Adrenal gland (tissue), 12 donors: Measurements from ENCODE around the gene CCDC138. TPM values are rescaled to one million over a fixed set of nuclear protein-coding genes. Genes with fewer than 3 reads are reported as not detected.

Experiments
- DNase-seq, 7 donors: peaks; one replicate each; pipeline ENCODE4 v3.0.0-alpha.2; 2019 to 2020
- H3K27ac ChIP-seq, 5 donors: fragments of 200-600 bp; sonication (generic) in 4 of 5; 1 replicate in 3 of 5; 2 replicates in 2 of 5; pipeline versions ENCODE4 v1.5.1 to v1.8.0; 2016 to 2020; ENCODE audit warnings: mild to moderate bottlenecking in 1 of 5
- H3K27me3 ChIP-seq: fragments of 200-600 bp; 2 replicates; pipeline ENCODE4 v1.8.0; 2021
- H3K36me3 ChIP-seq, 2 donors: fragments of 200-600 bp; replicated peaks in 1 of 2; 1 replicate in 1 of 2; 2 replicates in 1 of 2; pipeline versions ENCODE4 v1.5.1 to v1.8.0; 2018 to 2022
- H3K4me1 ChIP-seq, 2 donors: fragments of 200-600 bp; replicated peaks in 1 of 2; 1 replicate in 1 of 2; 2 replicates in 1 of 2; pipeline versions ENCODE4 v1.5.1 to v1.8.0; 2018 to 2021
- H3K4me3 ChIP-seq, 4 donors: fragments of 200-600 bp; sonication (generic) in 3 of 4; one replicate each; pipeline ENCODE4 v1.5.1; 2016 to 2018
- H3K9me3 ChIP-seq, 3 donors: fragments of 200-600 bp; sonication (generic) in 1 of 3; replicated peaks in 1 of 3; 1 replicate in 2 of 3; 2 replicates in 1 of 3; pipeline versions ENCODE4 v1.5.1 to v1.8.0; 2016 to 2021
- CTCF ChIP-seq, 6 experiments: fragments of 450-650 bp in 4 of 6; fragments of 200-600 bp in 2 of 6; sonication (generic) in 1 of 6; IDR thresholded peaks; 1 replicate in 5 of 6; 2 replicates in 1 of 6; pipeline versions ENCODE4 v1.5.1 to v1.8.0; 2016 to 2021; ENCODE audit warnings: antibody characterized with exemption in 6 of 6, mild to moderate bottlenecking in 2 of 6, moderate library complexity in 1 of 6
- POLR2A ChIP-seq, 2 donors: fragments of 450-650 bp; IDR thresholded peaks; one replicate each; pipeline ENCODE4 v1.6.1; 2017; ENCODE audit warnings: antibody characterized with exemption in 2 of 2, mild to moderate bottlenecking in 2 of 2, moderate library complexity in 1 of 2
- WGBS, 4 donors: extraction: QIAGEN DNeasy Blood & Tissue Kit in 2 of 4; methylation state at CpG; one replicate each; pipeline versions ENCODE4 v1.1.5 to v1.1.7; 2013 to 2017; 5-methylcytosine and 5-hydroxymethylcytosine counted together
- intact Hi-C, 2 donors: fragments of 100-400 bp; cut with DNase I; formaldehyde crosslinking; loops; one replicate each; pipeline versions ENCODE4 v1.14.1 to v1.15.0; 2022 to 2023
- polyA plus RNA-seq, 3 donors: library from polyadenylated mRNA; stranded (reverse); fragments of 200-250 nt in 2 of 3; fragments of 350-450 nt in 1 of 3; fragmentation: Illumina TruSeq in 1 of 3; extraction: RNeasy Lipid Tissue Mini Kit (QIAGEN cat#74804) in 1 of 3; gene quantifications; one replicate each; pipeline ENCODE4 v1.2.3, GENCODE V29; 2013 to 2014
- total RNA-seq, 9 donors: library from RNA; depleted of rRNA in 4 of 9; stranded (reverse); fragments of >200 nt in 4 of 9; fragments of 120-200 nt in 1 of 9; fragmentation: NEBNext Ultra II Directional in 1 of 9; extraction: Animal tissue kit (Norgen Biotek cat#: 25700) in 1 of 9; gene quantifications; one replicate each; pipeline versions ENCODE4 v1.1.0 to v1.2.4, GENCODE V29; 2013 to 2023
- donor health status: healthy with polysubstance abuse.
- donor health status: Bipolar disorder and iron deficiency.
- donor health status: DM: yes; HTN: yes; CAD: no.
- donor health status: DM: no; HTN: no; CAD: no.
- donor health status: DM: no; HTN: no; CAD: no.
- donor health status: DM: yes; HTN: yes; CAD: no.

CCDC138 gene
- total and polyA plus RNA-seq, 12 donors: 1.0 to 8.0 (median 2.1) TPM

GRCh38 chr2:108805032-108805431 is 18.5 kb downstream of the CCDC138 start:
- WGBS, 4 donors: 87 to 92% (median 89%) methylated on average over 1 of the region's 1 CpG
- no peak overlapping the region for H3K4me3 ChIP-seq

GRCh38 chr2:108805782-108806181 is 19.2 kb downstream of the CCDC138 start:
- no peak overlapping the region for H3K27ac ChIP-seq
- intact Hi-C loops: no loop called here
- H3K36me3 ChIP-seq: no peaks in the 10 kb centered on the region
- no peaks in the 10 kb centered on the region for H3K9me3 ChIP-seq
- H3K4me1 ChIP-seq: no peaks in the 10 kb centered on the region
- 67 to 84% (median 75%) methylated on average over 1 of the region's 1 CpG for WGBS, 4 donors
- H3K4me3 ChIP-seq: no peak overlapping the region
- TF ChIP-seq CTCF (IDR thresholded peaks at IDR 0.05) (no peak), POLR2A (IDR thresholded peaks at IDR 0.05) (no peak)
- no peak for DNase-seq
- no peaks in the 10 kb centered on the region for H3K27me3 ChIP-seq

More at GRCh38 chr2:108805032-108805431, 18.5 kb downstream of the CCDC138 start:
- Histone ChIP-seq H3K27ac (no peak overlapping the region), H3K36me3 (no peaks in the 10 kb centered on the region), H3K27me3 (no peaks in the 10 kb centered on the region), H3K4me1 (no peaks in the 10 kb centered on the region), H3K9me3 (no peaks in the 10 kb centered on the region)
- no peak for DNase-seq
- TF ChIP-seq CTCF (IDR thresholded peaks at IDR 0.05): no peak
- no peak for TF ChIP-seq POLR2A (IDR thresholded peaks at IDR 0.05)
- intact Hi-C loops: no loop called here

GRCh38 chr2:108806371-108807113 is 20.0 kb downstream of the CCDC138 start:
- H3K36me3 ChIP-seq: no peaks in the 10 kb centered on the region
- no peak overlapping the region for H3K27ac ChIP-seq
- H3K27me3 ChIP-seq: no peaks in the 10 kb centered on the region
- intact Hi-C loops: no loop called here
- no peak for DNase-seq
- 76 to 89% (median 87%) methylated on average over 6 of the region's 6 CpGs for WGBS, 4 donors
- H3K9me3 ChIP-seq: no peaks in the 10 kb centered on the region
- H3K4me3 ChIP-seq: no peak overlapping the region
- H3K4me1 ChIP-seq: no peaks in the 10 kb centered on the region
- TF ChIP-seq CTCF (IDR thresholded peaks at IDR 0.05) (no peak), POLR2A (IDR thresholded peaks at IDR 0.05) (no peak)

- H3K4me1 ChIP-seq: no peaks in the 10 kb centered on the region
- TF ChIP-seq CTCF (IDR thresholded peaks at IDR 0.05) (no peak), POLR2A (IDR thresholded peaks at IDR 0.05) (no peak)
- whole genome bisulfite sequencing, 4 donors: 91 to 100% (median 99%) methylated on average over 3 of the region's 3 CpGs
- H3K4me3 ChIP-seq: no peak overlapping the region
- DNase-seq: no peak
- intact Hi-C loops: no loop called here
- no peaks in the 10 kb centered on the region for H3K9me3 ChIP-seq
- H3K36me3 ChIP-seq: no peaks in the 10 kb centered on the region
- H3K27ac ChIP-seq: no peak overlapping the region
- H3K27me3 ChIP-seq: no peaks in the 10 kb centered on the region
Measured at GRCh38 chr2:108809936-108810335, 23.4 kb downstream of the CCDC138 start.
